CD4-positive, alpha-beta T cell treated with Interleukin-12 subunit alpha and Interleukin-12 subunit beta, for 1 hour (primary cell): Measurements from ENCODE around the gene DHX30.

Source experiments
- DNase-seq: peaks from one replicate; pipeline ENCODE4 v3.0.0-alpha.2; 2020

The DHX30 gene

DNA sequence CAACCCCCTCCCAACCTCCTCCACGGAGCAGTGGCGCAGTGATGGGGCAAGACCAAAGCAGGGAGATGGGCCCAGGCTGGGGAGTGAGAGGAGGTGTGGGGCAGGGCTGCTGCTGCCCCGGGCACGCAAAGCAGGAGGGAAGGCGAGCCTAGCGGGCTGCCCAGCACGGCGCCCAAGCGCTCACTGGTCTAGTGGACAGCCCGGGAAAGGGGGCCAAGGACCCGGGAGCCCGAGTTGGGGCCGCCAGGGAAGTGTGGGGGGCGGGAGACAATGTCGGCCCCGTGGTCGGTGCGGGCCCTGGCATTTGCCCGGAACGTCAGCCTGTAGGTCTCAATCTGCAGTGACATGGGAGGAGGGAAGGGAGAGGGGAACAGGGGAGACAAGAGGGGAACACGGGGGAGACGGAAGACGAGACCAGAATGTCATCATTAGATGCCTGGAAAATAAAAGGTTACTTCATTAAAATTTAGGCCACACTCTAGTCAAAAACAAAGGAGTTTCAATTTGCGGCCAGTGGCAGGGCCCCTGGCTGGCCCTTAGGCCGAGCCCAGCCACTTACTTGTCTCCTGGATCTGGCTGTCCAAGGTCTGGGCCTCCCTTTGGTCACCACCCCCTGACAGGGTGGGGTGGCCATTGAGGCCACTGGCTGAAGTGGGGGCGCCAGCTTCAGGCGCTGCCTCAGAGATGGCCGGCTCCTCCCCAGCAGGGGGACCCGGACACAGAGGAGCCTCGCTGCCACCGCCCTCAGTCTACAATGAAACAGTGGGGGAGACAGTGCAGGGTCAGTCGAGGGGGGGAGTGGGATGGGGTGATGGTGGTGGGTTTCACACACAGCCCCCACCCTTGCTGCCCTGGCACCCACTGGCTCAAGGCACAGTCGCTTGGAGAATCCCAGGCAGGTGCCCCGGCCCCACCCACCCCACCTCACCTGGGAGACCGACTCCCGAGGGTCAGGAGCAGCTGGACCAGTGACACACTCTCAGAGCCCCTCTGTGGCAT lies 50.0 kb downstream of the DHX30 start:
- no peak for DNase-seq

DNA sequence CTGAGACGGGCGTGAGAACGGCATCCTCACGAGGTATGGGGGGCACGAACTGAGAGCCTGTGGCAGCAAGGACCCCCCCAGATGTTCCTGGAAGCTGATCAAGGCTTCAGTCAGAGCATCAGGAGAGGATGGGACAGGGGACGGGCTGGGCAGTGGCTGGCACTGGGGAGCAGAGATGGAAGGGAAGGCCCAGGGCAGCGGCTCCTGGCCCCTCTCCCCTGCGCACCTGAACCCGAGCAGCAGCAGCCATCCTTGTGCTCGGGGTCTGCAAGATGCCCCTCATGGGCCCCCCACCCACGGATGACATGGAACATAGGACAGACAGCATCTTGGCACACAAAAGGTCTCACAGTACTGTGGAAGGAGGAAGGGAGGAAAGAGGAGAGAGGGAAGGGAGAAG lies 51.3 kb downstream of the DHX30 start:
- no peak for DNase-seq

DNA sequence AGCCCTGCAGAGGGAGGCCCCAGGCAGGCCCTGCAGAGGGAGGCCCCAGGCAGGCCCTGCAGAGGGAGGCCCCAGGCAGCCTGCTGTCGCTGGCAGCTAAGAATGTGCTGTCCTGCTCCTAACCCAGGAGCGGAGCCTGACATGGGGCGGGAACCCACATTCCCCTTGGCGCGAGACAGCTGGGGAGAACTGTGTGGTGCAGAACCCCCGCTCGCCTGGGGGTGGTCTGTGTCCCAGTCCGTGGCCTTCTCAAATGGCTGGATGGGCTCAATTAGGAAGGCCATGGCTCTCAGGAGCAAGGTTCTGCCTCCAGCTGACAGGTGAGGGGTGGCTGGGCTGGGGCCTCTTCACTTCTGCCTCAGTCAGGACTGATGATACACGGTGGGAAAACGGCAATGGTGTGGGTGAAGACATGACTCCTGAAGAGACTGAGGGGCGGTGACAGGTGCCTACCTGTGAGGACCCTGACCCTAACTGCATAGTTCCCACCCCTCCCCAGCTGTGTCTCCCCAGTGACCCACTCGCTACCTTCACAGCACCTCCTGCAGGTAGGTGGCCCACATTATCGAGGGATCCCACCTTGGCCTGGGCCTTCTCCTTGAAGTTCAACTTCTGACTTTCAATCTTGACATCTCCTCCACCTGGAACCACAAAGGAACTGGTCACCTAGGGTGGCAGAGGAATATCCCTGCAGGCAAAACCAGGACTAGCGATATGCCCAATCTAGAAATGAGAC lies 52.0 kb downstream of the DHX30 start:
- DNase-seq = no peak

DNA sequence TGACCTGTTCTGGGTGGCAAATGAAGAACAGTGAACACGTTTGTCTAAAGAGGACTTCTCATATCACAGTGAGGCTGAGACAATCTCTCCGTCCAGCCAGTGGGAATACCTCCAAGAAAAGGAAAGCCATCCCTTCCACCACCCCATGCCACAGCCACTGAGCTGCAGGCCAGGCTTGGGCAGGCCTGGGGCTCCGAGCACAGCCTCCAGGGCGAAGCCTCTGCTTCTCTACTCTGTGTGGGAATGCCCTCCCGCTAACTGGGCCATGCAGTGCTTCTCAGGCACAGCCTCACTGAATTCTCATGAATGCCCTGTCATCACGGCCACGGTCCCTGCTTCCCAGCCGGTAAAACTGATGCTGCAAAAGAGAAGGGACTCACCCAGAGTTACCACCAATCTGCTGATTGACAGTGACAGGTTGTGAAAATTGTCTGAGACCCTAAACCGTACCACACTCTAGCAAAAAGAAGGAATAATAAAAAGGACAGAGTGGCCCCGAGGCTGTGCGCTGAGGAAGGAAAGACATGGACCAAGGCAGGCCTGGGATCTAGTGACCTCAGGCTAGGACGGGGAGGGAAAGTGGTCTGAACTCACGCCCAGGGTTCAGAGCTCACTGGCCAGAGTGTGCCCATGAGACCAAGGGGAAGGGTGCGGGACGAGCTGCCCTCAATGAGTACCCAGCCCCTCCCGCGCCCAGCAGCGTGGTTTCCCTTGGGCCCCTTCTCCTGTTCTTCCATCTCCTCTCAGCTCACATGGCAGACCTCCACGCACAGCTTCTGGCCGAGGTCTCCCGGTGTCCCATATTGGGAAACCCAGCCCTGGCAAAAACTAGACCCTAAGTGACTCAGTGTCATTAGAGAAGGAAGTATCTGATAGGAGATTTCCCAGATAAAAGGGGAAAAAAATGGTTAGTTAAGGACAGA lies 52.8 kb downstream of the DHX30 start:
- no peak for DNase-seq

DNA sequence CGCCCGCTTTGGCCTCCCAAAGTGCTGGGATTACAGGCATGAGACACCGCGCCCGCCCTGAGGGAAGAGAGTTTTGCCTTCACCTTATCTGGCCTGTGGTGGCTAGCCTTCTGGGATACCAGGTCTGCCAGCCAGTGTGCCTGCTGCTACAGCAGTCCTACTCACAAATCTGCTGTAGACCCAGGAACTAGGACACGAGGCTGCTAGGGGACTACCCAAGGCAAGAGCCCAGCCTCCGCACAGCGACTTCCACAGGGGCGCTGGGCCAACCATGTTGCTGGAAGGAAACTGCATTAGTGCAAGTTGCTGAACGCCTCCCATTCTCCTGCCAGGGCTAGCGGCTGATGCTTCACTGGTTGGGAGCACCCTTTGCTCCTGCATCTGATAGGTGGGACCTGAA lies 53.7 kb downstream of the DHX30 start:
- DNase-seq = no peak

DNA sequence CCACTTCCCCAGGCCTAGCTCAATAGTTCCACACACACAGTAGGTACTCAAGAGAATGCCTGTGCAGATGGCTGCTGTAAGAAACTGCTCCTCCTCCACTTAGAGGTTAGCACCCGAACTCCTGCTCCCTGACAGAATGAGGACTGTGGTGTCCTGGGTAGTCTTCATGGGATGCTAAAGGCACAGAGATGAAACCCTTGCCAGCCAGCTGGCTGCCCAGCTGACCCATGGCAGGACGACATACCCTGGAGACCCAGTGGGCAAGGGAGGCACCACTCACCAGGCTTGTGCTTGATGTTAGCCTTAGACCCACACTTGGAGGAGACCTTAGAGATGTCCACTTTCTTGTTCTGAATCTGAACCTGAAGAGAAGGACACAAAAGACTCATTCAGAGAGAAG lies 54.2 kb downstream of the DHX30 start:
- no peak for DNase-seq

DNA sequence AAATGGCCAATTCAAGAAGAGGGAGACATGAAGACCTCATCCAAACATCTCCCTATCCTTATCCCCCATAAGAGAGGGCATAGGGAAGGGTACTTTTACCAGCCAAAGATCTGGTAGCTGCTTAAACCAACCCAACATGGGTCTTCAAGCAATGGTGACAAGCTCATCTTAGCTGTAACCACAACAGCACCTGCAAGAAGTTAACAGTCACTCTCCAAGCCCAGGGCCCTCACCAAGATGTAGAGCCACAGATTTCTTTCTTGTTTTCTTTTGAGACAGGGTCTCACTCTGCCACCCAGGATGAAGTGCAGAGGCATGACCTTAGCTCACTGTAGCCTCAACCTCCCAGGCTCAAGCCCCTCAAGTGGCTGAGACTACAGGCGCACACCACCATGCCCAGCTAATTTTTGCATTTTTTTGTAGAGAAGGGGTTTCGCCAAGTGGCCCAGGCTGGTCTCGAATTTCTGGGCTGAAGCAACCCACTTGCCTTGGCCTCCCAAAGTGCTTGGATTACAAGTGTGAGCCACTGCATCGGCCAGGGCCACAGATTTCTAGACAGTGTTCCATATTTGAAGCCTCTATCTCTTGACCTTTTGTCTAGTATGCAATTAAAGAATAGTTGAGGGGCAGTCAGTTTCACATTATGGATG lies 57.1 kb downstream of the DHX30 start:
- DNase-seq = no peak

DNA sequence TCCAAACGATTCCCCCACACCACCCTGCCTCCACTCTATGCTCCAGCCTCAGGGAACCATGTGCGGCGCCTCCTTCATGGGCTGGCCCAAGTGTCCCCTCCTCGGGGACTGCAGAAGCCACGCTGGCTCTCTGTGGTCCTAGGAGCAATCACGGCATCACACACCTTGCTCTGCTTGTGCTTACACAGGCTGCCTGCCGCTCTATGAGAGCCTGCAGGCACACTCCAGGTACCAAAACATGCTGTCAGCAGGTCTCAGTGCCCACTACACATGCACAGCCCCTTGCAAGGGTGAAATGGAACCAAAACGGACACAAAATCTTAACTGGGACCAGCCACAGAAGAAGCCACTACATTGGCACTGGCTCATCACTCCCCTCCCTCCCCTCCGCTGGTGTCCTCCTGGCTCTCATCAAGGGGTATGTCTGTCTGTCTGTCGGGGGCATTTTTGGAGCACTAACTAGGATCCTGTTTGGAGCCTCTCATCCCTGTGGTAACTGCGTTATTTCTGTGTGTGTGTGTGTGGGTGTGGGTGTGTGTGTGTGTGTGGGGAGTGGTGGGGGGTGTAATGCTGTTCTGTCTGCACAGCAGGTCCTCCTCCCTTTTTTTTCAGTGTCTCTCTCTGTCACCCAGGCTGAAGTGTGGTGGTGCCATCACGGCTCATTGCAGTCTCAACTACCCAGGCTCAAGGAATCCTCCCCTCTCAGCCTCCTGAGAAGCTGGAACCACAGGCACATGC lies 60.6 kb downstream of the DHX30 start:
- no peak for DNase-seq

DNA sequence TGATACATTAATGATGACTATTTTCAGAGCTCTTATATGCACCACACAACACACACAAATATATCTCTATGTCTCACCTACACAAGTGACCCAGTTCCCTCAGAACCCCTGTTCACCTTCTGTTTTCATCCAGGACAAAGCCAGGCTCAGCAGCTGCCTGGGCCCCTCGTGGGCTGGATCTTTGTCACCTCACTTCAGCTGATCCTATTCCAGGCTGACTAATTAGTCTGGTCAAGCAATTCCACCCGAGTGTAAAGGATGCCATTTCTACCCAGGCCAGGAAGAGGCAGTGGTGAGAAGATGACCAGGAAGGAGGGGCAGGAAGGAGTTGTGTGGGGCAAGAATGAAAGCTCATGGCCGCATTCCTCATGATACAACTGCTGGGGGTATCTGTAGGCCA lies 62.3 kb downstream of the DHX30 start:
- no peak for DNase-seq

DNA sequence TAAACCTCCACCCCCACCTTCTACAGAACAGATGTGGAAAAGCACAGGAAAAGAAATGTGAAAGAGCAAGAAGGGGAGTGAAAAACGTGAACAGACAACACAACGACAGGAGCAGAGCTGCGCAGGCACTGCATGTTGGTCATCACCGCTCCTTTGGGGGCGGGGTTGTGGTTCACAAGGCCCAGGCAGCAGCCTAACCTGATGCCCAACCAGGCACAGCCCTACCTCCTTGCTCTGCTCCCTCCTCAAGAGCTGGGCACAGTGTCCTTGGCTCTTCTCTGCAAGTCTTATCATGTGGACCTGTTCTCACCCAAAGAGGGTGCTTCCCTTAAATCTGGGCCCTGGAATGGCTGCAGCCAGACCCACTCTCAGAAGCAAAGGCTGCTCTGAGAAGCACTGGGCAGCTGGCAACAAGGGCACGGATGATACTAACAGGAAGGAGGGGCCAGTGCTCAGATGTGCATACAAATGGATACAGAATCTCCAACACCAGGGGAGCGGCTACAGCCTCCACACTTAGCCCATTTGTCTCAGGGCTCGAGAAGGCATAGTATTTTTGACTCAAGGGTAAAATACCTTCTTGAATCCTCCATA lies 64.6 kb downstream of the DHX30 start:
- no peak for DNase-seq

DNA sequence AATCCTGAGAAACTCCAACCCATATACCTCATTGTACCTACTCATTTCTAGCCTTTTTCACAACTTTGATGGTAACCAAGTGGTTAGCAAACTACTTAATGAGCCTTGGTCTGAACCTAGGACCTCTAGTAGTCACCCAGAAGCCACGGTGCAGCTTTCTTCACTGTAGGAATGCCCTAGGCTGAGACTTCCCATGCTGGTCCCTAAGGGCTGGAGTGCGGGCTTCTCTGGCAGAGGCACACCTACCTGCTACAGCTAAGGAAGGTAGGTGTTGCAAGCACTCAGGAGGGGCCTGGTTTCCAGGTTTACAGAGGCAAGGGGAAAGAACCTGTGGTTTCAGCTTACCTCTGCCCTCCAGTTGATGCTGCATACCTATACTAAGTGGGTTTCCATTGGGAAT lies 65.4 kb downstream of the DHX30 start:
- DNase-seq = no peak

DNA sequence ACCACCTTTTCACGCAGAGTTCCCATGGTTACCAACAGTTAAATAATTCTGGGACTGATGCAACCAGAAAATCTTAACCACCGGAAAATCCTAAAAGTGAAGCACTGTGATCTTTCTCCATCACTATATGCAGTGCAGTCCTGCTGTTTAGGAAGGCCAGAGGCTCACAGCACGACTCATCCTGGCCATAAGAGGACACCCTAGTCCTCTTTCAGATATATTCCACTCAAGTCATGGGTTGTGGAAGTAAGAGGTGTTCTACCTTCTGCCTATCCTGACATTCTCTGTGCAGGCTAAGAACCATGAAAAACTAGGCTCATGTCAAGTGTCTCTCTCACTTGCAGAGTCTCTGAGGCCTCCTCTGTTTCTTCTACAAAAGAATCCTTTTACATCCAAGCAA lies 67.2 kb downstream of the DHX30 start:
- DNase-seq = no peak

DNA sequence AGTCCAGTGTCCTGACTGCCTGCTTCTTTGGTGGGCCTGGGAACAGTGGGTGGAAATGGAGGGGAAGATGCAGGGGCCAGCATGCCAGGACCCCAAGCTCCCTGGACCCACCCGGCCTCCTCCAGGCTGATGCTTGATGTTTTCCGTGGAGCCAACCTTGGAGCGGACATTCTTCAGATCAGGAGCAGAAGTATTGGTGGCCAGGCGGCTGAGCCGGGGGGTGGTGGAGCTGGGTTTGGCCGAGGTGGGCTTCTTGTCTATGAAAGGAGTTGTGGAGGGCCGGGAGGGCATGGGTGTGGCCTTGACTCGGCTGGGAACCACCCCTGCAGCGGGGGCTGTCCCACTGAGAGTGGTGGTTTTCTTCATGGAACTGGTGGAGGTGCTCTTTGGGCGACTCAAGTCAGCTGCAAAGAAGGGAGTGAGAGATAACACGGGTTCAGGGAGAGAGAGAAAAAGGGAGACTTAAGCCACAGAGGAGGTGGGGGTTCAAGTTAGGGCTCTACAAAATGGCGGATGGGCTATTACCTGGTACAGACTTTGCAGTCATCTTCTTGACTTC lies 67.8 kb downstream of the DHX30 start:
- no peak for DNase-seq

DNA sequence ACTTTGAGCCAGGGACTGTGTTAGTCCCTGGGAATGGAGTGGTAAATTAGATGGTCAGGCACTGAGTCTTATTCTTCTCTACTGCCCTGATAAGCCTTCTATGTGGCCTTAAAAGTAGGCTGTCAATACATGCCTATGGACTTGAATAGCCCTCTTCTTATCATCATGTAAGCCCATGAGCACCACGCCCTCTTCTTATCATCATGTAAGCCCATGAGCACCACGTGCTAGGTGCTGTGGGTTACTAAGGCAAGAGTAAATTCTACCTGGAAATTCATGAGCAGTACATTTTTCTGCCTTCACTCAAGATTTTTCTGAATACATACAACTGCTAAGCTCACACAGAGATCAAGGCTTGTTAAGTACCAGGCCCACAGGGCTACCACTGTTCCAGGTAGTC lies 68.5 kb downstream of the DHX30 start:
- no peak for DNase-seq

DNA sequence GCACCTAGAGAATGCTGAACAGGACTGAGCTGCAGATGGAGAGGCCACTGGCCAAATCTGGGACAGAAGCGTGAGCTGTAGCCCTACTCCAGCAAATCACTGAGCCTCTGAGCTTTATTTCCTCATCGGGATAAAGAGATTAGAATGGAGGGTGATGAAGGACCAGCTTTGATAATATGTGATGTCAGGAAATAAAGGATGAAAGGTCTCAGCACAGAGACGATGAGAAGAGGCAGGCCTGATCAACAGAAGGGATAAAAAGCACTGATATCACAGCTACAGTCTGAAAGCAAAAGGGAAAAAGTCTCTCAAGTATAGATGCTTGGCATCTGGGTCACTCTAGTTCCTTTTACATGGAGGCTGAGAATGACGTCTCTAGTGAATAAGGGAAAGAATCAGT lies 70.0 kb downstream of the DHX30 start:
- no peak for DNase-seq

DNA sequence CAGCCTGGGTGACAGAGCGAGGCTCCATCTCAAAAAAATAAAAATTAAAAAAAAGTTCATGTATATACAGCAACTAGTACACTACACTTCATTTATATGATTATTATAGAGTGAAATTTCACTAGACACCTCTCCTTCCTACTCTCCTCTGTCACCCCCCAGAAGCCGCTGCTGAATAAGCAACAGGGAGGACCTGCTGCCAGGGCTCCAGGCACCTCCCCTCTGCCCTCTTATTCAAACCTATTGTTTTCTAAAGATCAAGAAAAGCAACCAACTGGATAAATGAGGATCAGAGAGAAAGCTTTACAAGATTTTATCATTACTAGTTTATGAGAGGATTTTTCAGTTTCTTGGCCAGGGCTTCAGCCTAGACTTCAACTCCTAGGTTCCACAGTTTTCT lies 71.5 kb downstream of the DHX30 start:
- no peak for DNase-seq

DNA sequence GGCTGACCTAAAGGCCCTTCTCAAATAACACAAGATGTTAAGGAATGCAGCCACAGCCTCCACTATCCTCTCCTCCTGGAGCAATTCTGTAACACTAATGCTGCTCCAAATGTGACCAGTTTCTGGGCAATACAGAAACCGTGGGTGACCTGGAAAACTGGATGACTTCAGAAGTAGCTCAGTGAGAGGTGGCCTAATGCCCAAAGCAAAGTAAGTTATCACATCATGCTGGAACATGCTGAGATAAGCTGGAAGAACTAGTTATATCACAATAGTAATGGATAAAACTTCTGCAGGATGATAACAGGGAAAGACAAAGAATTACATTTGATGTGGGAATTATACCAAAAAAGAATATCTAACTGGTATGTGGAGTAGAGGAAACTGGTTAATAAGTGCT lies 72.0 kb downstream of the DHX30 start:
- no peak for DNase-seq

DNA sequence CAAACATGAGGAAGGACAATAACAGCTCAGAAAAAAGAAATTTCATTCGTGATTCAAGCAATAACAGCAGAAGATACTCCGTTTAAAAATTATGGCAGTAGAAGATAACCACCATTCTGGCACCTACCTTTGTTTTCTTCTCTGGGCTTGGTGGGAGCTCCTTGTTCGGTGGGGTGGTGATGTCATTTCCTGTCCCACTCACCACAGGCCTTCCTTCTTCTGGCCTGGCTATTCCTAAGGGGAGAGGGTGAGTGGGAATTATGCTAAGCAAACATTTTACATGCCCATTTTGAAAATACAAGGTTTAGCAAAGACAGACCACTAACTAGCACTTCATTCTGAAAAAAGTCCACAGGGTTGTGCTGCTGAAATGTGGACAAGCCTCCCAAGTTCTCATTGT lies 74.4 kb downstream of the DHX30 start:
- no peak for DNase-seq

DNA sequence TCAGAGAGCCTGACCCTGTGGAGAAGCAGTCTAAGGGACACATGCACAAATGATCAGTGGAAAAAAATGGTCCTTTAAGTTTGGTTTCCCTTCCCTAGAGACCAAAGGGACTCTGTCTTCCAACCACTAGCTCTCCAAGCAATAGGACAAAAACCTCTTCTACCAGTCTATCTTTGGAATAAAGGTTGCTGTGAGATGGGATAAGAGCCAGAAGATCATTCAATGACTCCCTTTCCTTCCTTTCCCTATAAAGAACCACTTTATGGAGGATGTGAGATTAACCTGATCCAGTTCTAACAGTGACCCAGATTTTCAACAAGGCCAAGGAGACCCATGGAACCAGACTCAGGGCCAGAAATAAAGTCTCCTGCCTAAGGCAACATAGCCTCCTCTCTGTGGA lies 74.8 kb downstream of the DHX30 start:
- no peak for DNase-seq

DNA sequence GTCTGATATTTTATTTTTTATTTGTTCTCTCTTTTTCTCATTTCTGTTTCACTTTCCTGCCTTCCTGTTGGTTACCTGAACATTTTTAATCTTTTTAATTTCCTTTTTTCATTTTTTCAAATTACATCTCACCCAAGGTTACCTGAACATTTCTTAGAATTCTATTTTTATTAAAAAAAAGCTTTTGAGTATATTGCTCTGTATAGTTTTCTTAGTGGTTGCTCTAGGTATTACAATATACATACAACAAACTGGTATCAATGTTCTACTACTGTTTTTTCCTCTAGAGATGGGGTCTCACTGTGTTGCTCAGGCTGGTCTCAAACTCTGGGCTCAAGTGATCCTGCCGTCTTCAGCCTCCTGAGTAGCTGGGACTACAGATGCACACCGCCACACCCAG lies 79.4 kb downstream of the DHX30 start:
- DNase-seq = no peak

DNA sequence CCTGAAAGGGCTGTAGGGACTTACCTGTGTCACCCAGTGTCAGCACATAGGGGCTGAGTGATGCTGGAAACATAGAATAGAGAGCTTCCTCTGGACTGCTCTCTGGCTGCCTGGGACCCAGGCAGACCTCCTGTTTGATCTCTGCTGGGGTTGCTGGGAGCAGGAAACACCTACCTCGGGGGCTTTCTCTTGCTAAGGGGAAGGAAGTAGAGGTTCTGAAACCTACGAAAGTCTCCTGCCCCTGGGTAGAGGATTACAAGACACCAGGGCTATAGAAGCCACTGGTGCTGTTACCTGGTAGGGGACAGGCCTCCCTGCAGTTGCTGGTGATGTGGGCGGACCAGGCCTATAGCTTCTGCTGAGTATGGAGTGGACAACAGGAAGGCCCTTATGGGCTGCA lies 81.7 kb downstream of the DHX30 start:
- DNase-seq = no peak
